Liver (tissue), 9 donors: ENCODE measurements around the gene TBCB. TPM values are rescaled to one million over a fixed set of nuclear protein-coding genes. Genes with fewer than 3 reads are reported as not detected.

Experiments used
- DNase-seq: peaks from one replicate; pipeline ENCODE4 v3.0.0-alpha.2; 2017; ENCODE audit warnings: low spot score
- H3K27ac ChIP-seq, 2 donors: one replicate each; pipeline ENCODE4 v1.7.0; 2013; ENCODE audit warnings: inconsistent platforms in 2 of 2, low read length in 2 of 2, control low read depth in 1 of 2, low read depth in 1 of 2, mild to moderate bottlenecking in 1 of 2
- H3K27me3 ChIP-seq, 4 donors: one replicate each; pipeline versions ENCODE4 v1.6.1 to v1.7.0; 2013; ENCODE audit warnings: low read length in 3 of 4, inconsistent platforms in 1 of 4, mild to moderate bottlenecking in 1 of 4, moderate library complexity in 1 of 4; ENCODE audit not compliant: control insufficient read depth in 4 of 4, insufficient read depth in 4 of 4
- H3K36me3 ChIP-seq, 4 donors: one replicate each; pipeline versions ENCODE4 v1.6.1 to v1.7.0; 2013; ENCODE audit warnings: low read length in 3 of 4, mild to moderate bottlenecking in 3 of 4, low read depth in 1 of 4, moderate library complexity in 1 of 4; ENCODE audit not compliant: control insufficient read depth in 4 of 4, insufficient read depth in 3 of 4
- H3K4me1 ChIP-seq, 4 donors: one replicate each; pipeline versions ENCODE4 v1.6.1 to v1.7.0; 2013; ENCODE audit warnings: low read length in 3 of 4, mild to moderate bottlenecking in 3 of 4, moderate library complexity in 1 of 4; ENCODE audit not compliant: control insufficient read depth in 4 of 4, insufficient read depth in 4 of 4
- H3K4me3 ChIP-seq, 3 donors: one replicate each; pipeline versions ENCODE4 v1.6.1 to v1.7.0; 2013; ENCODE audit warnings: low read length in 3 of 3, control low read depth in 1 of 3, low read depth in 1 of 3, mild to moderate bottlenecking in 1 of 3
- H3K9ac ChIP-seq, 2 donors: one replicate each; pipeline ENCODE4 v1.7.0; 2013; ENCODE audit warnings: low read length in 2 of 2, mild to moderate bottlenecking in 2 of 2, moderate library complexity in 2 of 2, control low read depth in 1 of 2, low read depth in 1 of 2
- H3K9me3 ChIP-seq, 4 donors: one replicate each; pipeline versions ENCODE4 v1.6.1 to v1.7.0; 2013; ENCODE audit warnings: low read length in 3 of 4; ENCODE audit not compliant: control insufficient read depth in 4 of 4
- ATF3 ChIP-seq: IDR thresholded peaks from 2 replicates; pipeline ENCODE4 v1.6.1; 2016; ENCODE audit warnings: antibody characterized with exemption
- CTCF ChIP-seq: fragments of 150-350 bp; IDR thresholded peaks from 2 replicates; pipeline ENCODE4 v1.5.1; 2017; ENCODE audit warnings: improper control_type of control experiment, low read depth, low read length; ENCODE audit not compliant: missing input control
- EGR1 ChIP-seq, 2 donors: IDR thresholded peaks; 2 replicates each; pipeline ENCODE4 v1.6.1; 2016 to 2018; ENCODE audit warnings: antibody characterized with exemption in 2 of 2, low read depth in 2 of 2
- FOXA1 ChIP-seq: IDR thresholded peaks from 2 replicates; pipeline ENCODE4 v1.6.1; 2016; ENCODE audit warnings: antibody characterized with exemption
- FOXA2 ChIP-seq: IDR thresholded peaks from 2 replicates; pipeline ENCODE4 v1.6.1; 2016; ENCODE audit warnings: antibody characterized with exemption
- GABPA ChIP-seq, 2 donors: IDR thresholded peaks in 1 of 2; conservative IDR thresholded peaks in 1 of 2; 2 replicates each; pipeline ENCODE4 v1.6.1; 2016; ENCODE audit warnings: antibody characterized with exemption in 2 of 2, mild to moderate bottlenecking in 1 of 2, moderate library complexity in 1 of 2
- HNF4A ChIP-seq, 2 donors: conservative IDR thresholded peaks; 2 replicates each; pipeline ENCODE4 v1.6.1; 2016; ENCODE audit warnings: antibody characterized with exemption in 2 of 2, mild to moderate bottlenecking in 2 of 2
- HNF4G ChIP-seq: IDR thresholded peaks from 2 replicates; pipeline ENCODE4 v1.6.1; 2016; ENCODE audit warnings: antibody characterized with exemption
- JUND ChIP-seq, 2 donors: IDR thresholded peaks; 2 replicates each; pipeline ENCODE4 v1.6.1; 2016; ENCODE audit warnings: antibody characterized with exemption in 2 of 2
- MAX ChIP-seq: IDR thresholded peaks from 2 replicates; pipeline ENCODE4 v1.6.1; 2016; ENCODE audit warnings: antibody characterized with exemption
- NR2F2 ChIP-seq: IDR thresholded peaks from 2 replicates; pipeline ENCODE4 v1.6.1; 2016; ENCODE audit warnings: antibody characterized with exemption
- RAD21 ChIP-seq, 2 donors: IDR thresholded peaks; 2 replicates each; pipeline ENCODE4 v1.6.1; 2016; ENCODE audit warnings: antibody characterized with exemption in 2 of 2, mild to moderate bottlenecking in 2 of 2
- REST ChIP-seq: IDR thresholded peaks from 2 replicates; pipeline ENCODE4 v1.6.1; 2016; ENCODE audit warnings: antibody characterized with exemption, mild to moderate bottlenecking
- RXRA ChIP-seq, 2 donors: IDR thresholded peaks; 2 replicates each; pipeline ENCODE4 v1.6.1; 2017 to 2018; ENCODE audit warnings: antibody characterized with exemption in 2 of 2, mild to moderate bottlenecking in 1 of 2
- SP1 ChIP-seq: IDR thresholded peaks from 2 replicates; pipeline ENCODE4 v1.6.1; 2018; ENCODE audit warnings: antibody characterized with exemption, mild to moderate bottlenecking
- TAF1 ChIP-seq: conservative IDR thresholded peaks from 2 replicates; pipeline ENCODE4 v1.6.1; 2016; ENCODE audit warnings: antibody characterized with exemption, mild to moderate bottlenecking
- YY1 ChIP-seq: IDR thresholded peaks from 2 replicates; pipeline ENCODE4 v1.6.1; 2016; ENCODE audit warnings: antibody characterized with exemption, mild to moderate bottlenecking
- ZBTB33 ChIP-seq: IDR thresholded peaks from 2 replicates; pipeline ENCODE4 v1.6.1; 2016; ENCODE audit warnings: antibody characterized with exemption
- WGBS: extraction: QIAGEN DNeasy Blood & Tissue Kit; methylation state at CpG from one replicate; pipeline ENCODE4 v1.1.7; 2013; 5-methylcytosine and 5-hydroxymethylcytosine counted together
- polyA plus RNA-seq, 2 donors: library from polyadenylated mRNA; stranded (reverse) in 1 of 2; unstranded in 1 of 2; fragments of 200-250 nt in 1 of 2; fragments of >200 nt in 1 of 2; fragmentation: Nextera tagmentation in 1 of 2; extraction: Ambion mirVana in 1 of 2; gene quantifications; one replicate each; pipeline versions ENCODE4 v1.2.1 to v1.2.3, GENCODE V29; 2013 to 2015
- total RNA-seq, 2 donors: library from RNA; depleted of rRNA; stranded (reverse); fragments of >200 nt; gene quantifications; one replicate each; pipeline ENCODE4 v1.2.3, GENCODE V29; 2014
- donor health status: healthy.
- donor health status: healthy.
- donor health status: healthy.
- donor health status: healthy.
- donor health status: healthy.

The TBCB gene
- total and polyA plus RNA-seq, 4 donors, result 29.8 to 61.3 (median 39.8) TPM

GRCh38 chr19:36086326-36086725, 28.9 kb upstream of the TBCB start:
- Histone ChIP-seq H3K36me3 (peaks cover 0 to 2% (median 0%) of the 10 kb centered on the region in 4 donors), H3K4me1 (no peaks in the 10 kb centered on the region), H3K9me3 (no peaks in the 10 kb centered on the region), H3K4me3 (no peak overlapping the region), H3K27me3 (no peaks in the 10 kb centered on the region), H3K27ac (no peak overlapping the region), H3K9ac (no peak overlapping the region)
- DNase-seq, result no peak
- TF ChIP-seq NR2F2 (no peak), RAD21 (IDR thresholded peaks at IDR 0.05) (no peak), JUND (IDR thresholded peaks at IDR 0.05) (no peak), CTCF (no peak), RXRA (IDR thresholded peaks at IDR 0.05) (no peak), TAF1 (no peak)
- 93% methylated on average over 9 of the region's 9 CpGs for WGBS

- H3K4me1 ChIP-seq, result no peaks in the 10 kb centered on the region
- WGBS, result 96% methylated on average over 5 of the region's 5 CpGs
- H3K27me3 ChIP-seq, result no peaks in the 10 kb centered on the region
- no peak overlapping the region for H3K27ac ChIP-seq
- H3K9me3 ChIP-seq, result no peaks in the 10 kb centered on the region
- H3K9ac ChIP-seq, result no peak overlapping the region
- H3K4me3 ChIP-seq, result no peak overlapping the region
- no peaks in the 10 kb centered on the region for H3K36me3 ChIP-seq
- no peak for DNase-seq
- TF ChIP-seq SP1, result no peak
- no peak for TF ChIP-seq MAX
- TF ChIP-seq HNF4G, result no peak
- no peak for TF ChIP-seq TAF1
- TF ChIP-seq EGR1 (IDR thresholded peaks at IDR 0.05; ENCODE audit: low read depth in 2 of 2), result no peak
- no peak for TF ChIP-seq RAD21 (IDR thresholded peaks at IDR 0.05)
- TF ChIP-seq FOXA2, result no peak
- TF ChIP-seq GABPA (IDR thresholded peaks at IDR 0.05 in 1 of 2, conservative IDR thresholded peaks at IDR 0.05 in 1 of 2), result no peak
- TF ChIP-seq RXRA (IDR thresholded peaks at IDR 0.05), result no peak
- TF ChIP-seq CTCF, result no peak
- no peak for TF ChIP-seq ZBTB33
- no peak for TF ChIP-seq ATF3
- no peak for TF ChIP-seq REST
- no peak for TF ChIP-seq HNF4A (conservative IDR thresholded peaks at IDR 0.05)
- no peak for TF ChIP-seq JUND (IDR thresholded peaks at IDR 0.05)
- TF ChIP-seq NR2F2, result no peak
- no peak for TF ChIP-seq YY1
- TF ChIP-seq FOXA1, result no peak
Measured at GRCh38 chr19:36089847-36090246, 25.4 kb upstream of the TBCB start.
